HepG2 (cell line): ENCODE measurements around the gene RRAS. TPM values are rescaled to one million over a fixed set of nuclear protein-coding genes. Genes with fewer than 3 reads are reported as not detected.

Source experiments
- ARNT ChIP-seq: fragments of 450-650 bp; IDR thresholded peaks from 2 replicates; pipeline ENCODE4 v1.6.1; 2017
- BORCS8-MEF2B ChIP-seq: sonication (generic); formaldehyde crosslinking; IDR thresholded peaks from 2 replicates; pipeline ENCODE4 v1.8.0; 2022; ENCODE audit warnings: mild to moderate bottlenecking, missing genetic modification reagents
- FOXC1 ChIP-seq: sonication (generic); formaldehyde crosslinking; IDR thresholded peaks from 2 replicates; pipeline ENCODE4 v1.8.0; 2022; ENCODE audit warnings: mild to moderate bottlenecking, missing genetic modification reagents, borderline replicate concordance
- MTF2 ChIP-seq: sonication (generic); formaldehyde crosslinking; IDR thresholded peaks from 2 replicates; pipeline ENCODE4 v1.5.0; 2020; ENCODE audit warnings: missing genetic modification reagents, borderline replicate concordance
- NFE2L2 ChIP-seq: fragments of 150-350 bp; IDR thresholded peaks from 2 replicates; pipeline ENCODE4 v1.6.1; 2014; ENCODE audit warnings: low read length
- NFIC ChIP-seq: IDR thresholded peaks from 2 replicates; pipeline ENCODE4 v1.6.1; 2012; ENCODE audit warnings: mild to moderate bottlenecking, low read length, inconsistent platforms
- PAF1 ChIP-seq: IDR thresholded peaks from 2 replicates; pipeline ENCODE4 v1.6.1; 2016; ENCODE audit warnings: missing genetic modification reagents, missing compliant biosample characterization
- REL ChIP-seq: sonication (generic); formaldehyde crosslinking; conservative IDR thresholded peaks from 2 replicates; pipeline ENCODE4 v1.8.0; 2022; ENCODE audit warnings: mild to moderate bottlenecking, missing genetic modification reagents, moderate library complexity
- SP5 ChIP-seq: IDR thresholded peaks from 2 replicates; pipeline ENCODE4 v1.6.1; 2016; ENCODE audit warnings: low read depth, borderline replicate concordance
- ZNF451 ChIP-seq: sonication (generic); formaldehyde crosslinking; IDR thresholded peaks from 2 replicates; pipeline ENCODE4 v1.5.0; 2020; ENCODE audit warnings: mild to moderate bottlenecking, missing genetic modification reagents
- ZNF530 ChIP-seq: sonication (generic); formaldehyde crosslinking; IDR thresholded peaks from 2 replicates; pipeline ENCODE4 v1.5.0; 2020; ENCODE audit warnings: low read depth, mild to moderate bottlenecking, missing genetic modification reagents
- ZNF546 ChIP-seq: sonication (generic); formaldehyde crosslinking; conservative IDR thresholded peaks from 2 replicates; pipeline ENCODE4 v1.8.1; 2023; ENCODE audit warnings: mild to moderate bottlenecking, missing genetic modification reagents
- ZNF7 ChIP-seq: IDR thresholded peaks from 2 replicates; pipeline ENCODE4 v1.6.1; 2016; ENCODE audit warnings: missing biosample characterization, missing genetic modification reagents
- ZSCAN20 ChIP-seq: sonication (generic); formaldehyde crosslinking; IDR thresholded peaks from 2 replicates; pipeline ENCODE4 v1.4.0; 2020; ENCODE audit warnings: missing genetic modification reagents, mild to moderate bottlenecking, borderline replicate concordance
- polyA plus RNA-seq, 8 experiments: library from polyadenylated mRNA; depleted of rRNA in 3 of 8; stranded (reverse) in 7 of 8; unstranded in 1 of 8; fragments of >200 nt; fragmentation: Illumina TruSeq in 4 of 8; extraction: Trizol in 4 of 8; gene quantifications; 2 replicates each; pipeline versions ENCODE4 v1.2.1 to v1.2.3, GENCODE V29; 2011 to 2016; ENCODE audit warnings: low read depth in 4 of 8, missing spikeins in 1 of 8, mixed read lengths in 1 of 8; ENCODE audit not compliant: insufficient read depth in 1 of 8
- total RNA-seq, 5 experiments: library from RNA; depleted of rRNA; stranded (reverse); fragments of >200 nt; fragmentation: Illumina TruSeq; extraction: Trizol; gene quantifications; 2 replicates each; pipeline ENCODE4 v1.2.3, GENCODE V29; 2016; ENCODE audit warnings: low read depth in 1 of 5
- TF ChIP-seq, protein P1 (sequence below): sonication (generic); formaldehyde crosslinking; IDR thresholded peaks from 2 replicates; pipeline ENCODE4 v1.5.0; 2020; ENCODE audit warnings: mild to moderate bottlenecking, missing genetic modification reagents, borderline replicate concordance
- TF ChIP-seq, protein P2 (sequence below): sonication (generic); formaldehyde crosslinking; IDR thresholded peaks from 2 replicates; pipeline ENCODE4 v1.4.0; 2020; ENCODE audit warnings: mild to moderate bottlenecking, low read depth, missing genetic modification reagents
- TF ChIP-seq, protein P3 (sequence below): sonication (generic); formaldehyde crosslinking; IDR thresholded peaks from 2 replicates; pipeline ENCODE4; 2020; ENCODE audit warnings: missing genetic modification reagents, mild to moderate bottlenecking, borderline replicate concordance

RRAS gene
- total and polyA plus RNA-seq, 2 of the 13 experiments (the other 11 are each of a cell fraction or from before 2014, with no cell fraction given): 1.5 to 12.0 TPM

GRCh38 chr19:49680421-49681351 lies 40.7 kb upstream of the RRAS start (continued):
- TF ChIP-seq, protein P1, sequence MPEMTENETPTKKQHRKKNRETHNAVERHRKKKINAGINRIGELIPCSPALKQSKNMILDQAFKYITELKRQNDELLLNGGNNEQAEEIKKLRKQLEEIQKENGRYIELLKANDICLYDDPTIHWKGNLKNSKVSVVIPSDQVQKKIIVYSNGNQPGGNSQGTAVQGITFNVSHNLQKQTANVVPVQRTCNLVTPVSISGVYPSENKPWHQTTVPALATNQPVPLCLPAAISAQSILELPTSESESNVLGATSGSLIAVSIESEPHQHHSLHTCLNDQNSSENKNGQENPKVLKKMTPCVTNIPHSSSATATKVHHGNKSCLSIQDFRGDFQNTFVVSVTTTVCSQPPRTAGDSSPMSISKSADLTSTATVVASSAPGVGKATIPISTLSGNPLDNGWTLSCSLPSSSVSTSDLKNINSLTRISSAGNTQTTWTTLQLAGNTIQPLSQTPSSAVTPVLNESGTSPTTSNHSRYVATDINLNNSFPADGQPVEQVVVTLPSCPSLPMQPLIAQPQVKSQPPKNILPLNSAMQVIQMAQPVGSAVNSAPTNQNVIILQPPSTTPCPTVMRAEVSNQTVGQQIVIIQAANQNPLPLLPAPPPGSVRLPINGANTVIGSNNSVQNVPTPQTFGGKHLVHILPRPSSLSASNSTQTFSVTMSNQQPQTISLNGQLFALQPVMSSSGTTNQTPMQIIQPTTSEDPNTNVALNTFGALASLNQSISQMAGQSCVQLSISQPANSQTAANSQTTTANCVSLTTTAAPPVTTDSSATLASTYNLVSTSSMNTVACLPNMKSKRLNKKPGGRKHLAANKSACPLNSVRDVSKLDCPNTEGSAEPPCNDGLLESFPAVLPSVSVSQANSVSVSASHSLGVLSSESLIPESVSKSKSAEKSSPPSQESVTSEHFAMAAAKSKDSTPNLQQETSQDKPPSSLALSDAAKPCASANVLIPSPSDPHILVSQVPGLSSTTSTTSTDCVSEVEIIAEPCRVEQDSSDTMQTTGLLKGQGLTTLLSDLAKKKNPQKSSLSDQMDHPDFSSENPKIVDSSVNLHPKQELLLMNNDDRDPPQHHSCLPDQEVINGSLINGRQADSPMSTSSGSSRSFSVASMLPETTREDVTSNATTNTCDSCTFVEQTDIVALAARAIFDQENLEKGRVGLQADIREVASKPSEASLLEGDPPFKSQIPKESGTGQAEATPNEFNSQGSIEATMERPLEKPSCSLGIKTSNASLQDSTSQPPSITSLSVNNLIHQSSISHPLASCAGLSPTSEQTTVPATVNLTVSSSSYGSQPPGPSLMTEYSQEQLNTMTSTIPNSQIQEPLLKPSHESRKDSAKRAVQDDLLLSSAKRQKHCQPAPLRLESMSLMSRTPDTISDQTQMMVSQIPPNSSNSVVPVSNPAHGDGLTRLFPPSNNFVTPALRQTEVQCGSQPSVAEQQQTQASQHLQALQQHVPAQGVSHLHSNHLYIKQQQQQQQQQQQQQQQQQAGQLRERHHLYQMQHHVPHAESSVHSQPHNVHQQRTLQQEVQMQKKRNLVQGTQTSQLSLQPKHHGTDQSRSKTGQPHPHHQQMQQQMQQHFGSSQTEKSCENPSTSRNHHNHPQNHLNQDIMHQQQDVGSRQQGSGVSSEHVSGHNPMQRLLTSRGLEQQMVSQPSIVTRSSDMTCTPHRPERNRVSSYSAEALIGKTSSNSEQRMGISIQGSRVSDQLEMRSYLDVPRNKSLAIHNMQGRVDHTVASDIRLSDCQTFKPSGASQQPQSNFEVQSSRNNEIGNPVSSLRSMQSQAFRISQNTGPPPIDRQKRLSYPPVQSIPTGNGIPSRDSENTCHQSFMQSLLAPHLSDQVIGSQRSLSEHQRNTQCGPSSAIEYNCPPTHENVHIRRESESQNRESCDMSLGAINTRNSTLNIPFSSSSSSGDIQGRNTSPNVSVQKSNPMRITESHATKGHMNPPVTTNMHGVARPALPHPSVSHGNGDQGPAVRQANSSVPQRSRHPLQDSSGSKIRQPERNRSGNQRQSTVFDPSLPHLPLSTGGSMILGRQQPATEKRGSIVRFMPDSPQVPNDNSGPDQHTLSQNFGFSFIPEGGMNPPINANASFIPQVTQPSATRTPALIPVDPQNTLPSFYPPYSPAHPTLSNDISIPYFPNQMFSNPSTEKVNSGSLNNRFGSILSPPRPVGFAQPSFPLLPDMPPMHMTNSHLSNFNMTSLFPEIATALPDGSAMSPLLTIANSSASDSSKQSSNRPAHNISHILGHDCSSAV (CRISPR knock-in tag): no peak
- TF ChIP-seq ZNF7 (CRISPR knock-in tag): no peak
- TF ChIP-seq, protein P2, sequence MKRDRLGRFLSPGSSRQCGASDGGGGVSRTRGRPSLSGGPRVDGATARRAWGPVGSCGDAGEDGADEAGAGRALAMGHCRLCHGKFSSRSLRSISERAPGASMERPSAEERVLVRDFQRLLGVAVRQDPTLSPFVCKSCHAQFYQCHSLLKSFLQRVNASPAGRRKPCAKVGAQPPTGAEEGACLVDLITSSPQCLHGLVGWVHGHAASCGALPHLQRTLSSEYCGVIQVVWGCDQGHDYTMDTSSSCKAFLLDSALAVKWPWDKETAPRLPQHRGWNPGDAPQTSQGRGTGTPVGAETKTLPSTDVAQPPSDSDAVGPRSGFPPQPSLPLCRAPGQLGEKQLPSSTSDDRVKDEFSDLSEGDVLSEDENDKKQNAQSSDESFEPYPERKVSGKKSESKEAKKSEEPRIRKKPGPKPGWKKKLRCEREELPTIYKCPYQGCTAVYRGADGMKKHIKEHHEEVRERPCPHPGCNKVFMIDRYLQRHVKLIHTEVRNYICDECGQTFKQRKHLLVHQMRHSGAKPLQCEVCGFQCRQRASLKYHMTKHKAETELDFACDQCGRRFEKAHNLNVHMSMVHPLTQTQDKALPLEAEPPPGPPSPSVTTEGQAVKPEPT: no peak
- no peak for TF ChIP-seq SP5 (CRISPR knock-in tag)
- no peak for TF ChIP-seq ARNT
- no peak for TF ChIP-seq NFIC
- no peak for TF ChIP-seq ZSCAN20 (CRISPR knock-in tag)
- no peak for TF ChIP-seq NFE2L2
- TF ChIP-seq ZNF451 (CRISPR knock-in tag): no peak
- no peak for TF ChIP-seq REL (CRISPR knock-in tag)
- no peak for TF ChIP-seq PAF1
- no peak for TF ChIP-seq FOXC1 (CRISPR knock-in tag)
- TF ChIP-seq BORCS8-MEF2B: peak; percentile 41; the same call in 1 of the 2 replicates
- TF ChIP-seq, protein P3, sequence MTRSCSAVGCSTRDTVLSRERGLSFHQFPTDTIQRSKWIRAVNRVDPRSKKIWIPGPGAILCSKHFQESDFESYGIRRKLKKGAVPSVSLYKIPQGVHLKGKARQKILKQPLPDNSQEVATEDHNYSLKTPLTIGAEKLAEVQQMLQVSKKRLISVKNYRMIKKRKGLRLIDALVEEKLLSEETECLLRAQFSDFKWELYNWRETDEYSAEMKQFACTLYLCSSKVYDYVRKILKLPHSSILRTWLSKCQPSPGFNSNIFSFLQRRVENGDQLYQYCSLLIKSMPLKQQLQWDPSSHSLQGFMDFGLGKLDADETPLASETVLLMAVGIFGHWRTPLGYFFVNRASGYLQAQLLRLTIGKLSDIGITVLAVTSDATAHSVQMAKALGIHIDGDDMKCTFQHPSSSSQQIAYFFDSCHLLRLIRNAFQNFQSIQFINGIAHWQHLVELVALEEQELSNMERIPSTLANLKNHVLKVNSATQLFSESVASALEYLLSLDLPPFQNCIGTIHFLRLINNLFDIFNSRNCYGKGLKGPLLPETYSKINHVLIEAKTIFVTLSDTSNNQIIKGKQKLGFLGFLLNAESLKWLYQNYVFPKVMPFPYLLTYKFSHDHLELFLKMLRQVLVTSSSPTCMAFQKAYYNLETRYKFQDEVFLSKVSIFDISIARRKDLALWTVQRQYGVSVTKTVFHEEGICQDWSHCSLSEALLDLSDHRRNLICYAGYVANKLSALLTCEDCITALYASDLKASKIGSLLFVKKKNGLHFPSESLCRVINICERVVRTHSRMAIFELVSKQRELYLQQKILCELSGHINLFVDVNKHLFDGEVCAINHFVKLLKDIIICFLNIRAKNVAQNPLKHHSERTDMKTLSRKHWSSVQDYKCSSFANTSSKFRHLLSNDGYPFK (CRISPR knock-in tag): no peak
- no peak for TF ChIP-seq ZNF530 (CRISPR knock-in tag)
- TF ChIP-seq MTF2 (CRISPR knock-in tag): no peak
- no peak for TF ChIP-seq ZNF546 (CRISPR knock-in tag)
